Right lung (tissue), 5 donors: ENCODE results near the gene AGPS. TPM values are rescaled to one million over a fixed set of nuclear protein-coding genes. Genes with fewer than 3 reads are reported as not detected.
A peak's percentile ranks its signal among the peaks of the same experiment; 100 is the strongest.
"Not testable (repeated sequence)": the region's sequence is repeated elsewhere in the genome, so short reads cannot be mapped to it uniquely, and the experiment has no call there.

Source experiments
- DNase-seq, 2 donors: peaks; one replicate each; pipeline ENCODE4 v3.0.0-alpha.2; 2013
- polyA plus RNA-seq, 5 donors: library from polyadenylated mRNA; unstranded; fragments of 120-200 nt; gene quantifications; one replicate each; pipeline versions ENCODE4 v1.2.1 to v1.2.3, GENCODE V29; 2013; ENCODE audit warnings: inconsistent platforms in 1 of 5, low replicate concordance in 1 of 5; ENCODE audit not compliant: insufficient read length in 5 of 5, insufficient read depth in 1 of 5

Gene AGPS
- polyA plus RNA-seq, 5 donors = 20.0 to 34.9 (median 28.8) TPM

DNA sequence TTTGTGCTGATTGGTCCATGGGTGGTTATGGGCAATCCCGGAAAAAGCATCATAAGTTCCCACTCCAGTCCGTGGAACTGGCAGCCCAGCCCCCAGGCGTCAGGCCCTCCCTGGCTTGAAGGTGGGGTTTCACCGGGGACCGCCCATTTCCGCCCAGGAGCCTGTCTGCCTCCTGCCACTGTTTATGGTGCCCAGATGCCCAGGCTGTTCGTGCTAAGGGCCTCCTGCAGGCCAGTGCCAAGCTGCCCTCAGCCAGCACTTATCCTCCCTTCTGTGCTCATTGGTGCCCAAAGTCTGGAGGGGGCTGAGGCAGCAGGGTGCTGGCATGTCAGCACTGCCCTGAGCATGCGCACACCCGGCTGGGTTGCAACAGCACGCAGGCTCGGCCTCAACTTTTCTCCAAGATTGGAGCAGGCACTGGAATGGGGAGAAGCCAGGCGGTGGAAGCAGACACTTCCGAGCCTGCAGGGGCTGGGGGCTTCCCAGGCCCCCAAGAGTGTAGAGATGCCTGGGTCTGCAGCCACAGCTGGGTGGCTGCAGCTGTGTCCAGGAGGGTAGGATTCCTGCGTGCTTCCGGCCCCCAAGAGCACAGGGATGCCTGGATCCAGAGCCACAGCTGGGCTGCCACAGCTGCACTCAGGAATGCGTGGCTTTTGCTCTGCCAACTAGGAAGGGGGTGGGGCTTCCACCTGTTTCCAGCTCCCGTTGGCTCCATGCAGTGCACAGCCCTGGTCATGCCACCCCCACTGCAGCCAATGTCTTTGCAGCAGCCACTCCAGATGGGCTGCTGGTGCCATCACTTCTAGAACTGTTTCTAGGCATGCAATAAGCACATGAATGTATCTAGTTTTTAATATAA lies 74.0 kb downstream of the AGPS start:
- no peak for DNase-seq

DNA sequence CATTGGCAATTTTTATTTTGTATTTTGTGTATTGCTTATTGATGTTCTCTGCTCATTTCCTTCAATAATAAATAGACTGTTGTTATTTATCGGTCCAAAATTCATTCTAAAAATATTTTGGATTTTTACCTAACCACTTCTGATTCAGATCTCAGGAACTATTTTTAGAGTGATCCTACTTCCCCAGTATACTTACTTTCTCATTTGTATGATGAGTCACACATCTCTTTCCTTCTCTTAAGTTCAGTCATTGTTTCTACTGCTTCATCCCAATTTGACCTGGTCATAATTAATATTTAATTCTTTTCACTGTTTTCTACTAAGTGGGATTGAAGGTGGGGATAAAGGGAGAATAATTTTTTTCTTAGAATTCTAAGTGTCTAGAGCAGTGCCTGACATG lies 75.1 kb downstream of the AGPS start:
- no peak for DNase-seq

DNA sequence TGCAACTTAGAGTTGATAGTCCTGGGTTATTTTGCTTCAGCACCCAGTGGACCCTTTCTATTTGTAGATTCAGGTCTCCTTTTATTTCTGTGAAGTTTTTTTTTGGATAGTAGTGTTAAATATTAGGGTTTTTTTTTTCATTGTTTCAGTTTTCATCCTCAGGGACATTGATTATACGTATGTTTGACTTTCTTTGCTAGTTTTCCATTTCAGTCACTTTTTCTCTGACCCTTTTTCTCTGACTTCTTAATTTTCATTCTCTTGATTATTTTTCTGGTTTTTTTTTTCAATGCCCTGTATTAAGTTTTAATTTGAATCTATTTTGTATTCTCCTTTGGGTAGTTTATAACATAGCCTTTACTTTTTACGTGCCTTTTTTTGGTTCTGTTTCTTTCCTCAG lies 79.4 kb downstream of the AGPS start:
- no peak for DNase-seq

DNA sequence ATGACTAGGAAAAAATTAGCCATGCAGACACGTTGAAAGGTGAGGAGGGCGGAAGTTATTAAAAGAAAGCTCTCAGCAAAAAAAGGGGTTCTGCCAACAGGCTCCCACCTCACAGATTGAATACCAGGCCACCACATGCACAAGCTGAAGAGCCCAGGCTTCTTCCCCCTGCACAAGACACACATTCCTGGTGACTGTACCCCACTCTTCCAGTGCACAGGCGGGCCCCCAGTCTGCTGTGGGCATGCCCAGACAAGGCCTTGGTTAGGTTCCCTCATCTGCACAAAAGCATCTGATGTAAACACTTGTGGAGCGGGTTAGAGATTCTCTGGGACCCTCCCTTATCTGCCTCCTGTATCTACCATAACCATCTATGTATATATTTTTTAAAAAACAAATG lies 81.7 kb downstream of the AGPS start:
- DNase-seq = no peak

DNA sequence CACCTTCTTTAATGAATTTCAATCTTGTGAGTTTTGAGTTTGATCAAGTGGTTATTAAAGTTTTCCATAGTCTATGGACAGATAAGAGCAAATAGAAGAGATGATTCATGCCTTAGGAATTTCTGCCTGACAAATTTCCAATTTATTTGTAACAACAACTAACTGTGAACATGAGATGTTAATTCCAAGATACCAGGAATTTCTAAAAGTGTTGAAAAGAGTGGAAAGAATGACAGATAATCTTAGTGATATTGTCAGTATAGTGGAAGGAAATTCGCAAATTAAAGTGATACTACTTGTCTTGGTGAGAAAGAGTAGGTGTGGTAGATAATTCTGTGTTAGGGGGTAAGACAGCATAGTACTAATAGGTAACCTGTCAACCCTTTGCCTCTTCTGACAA lies 82.4 kb downstream of the AGPS start:
- DNase-seq = no peak

DNA sequence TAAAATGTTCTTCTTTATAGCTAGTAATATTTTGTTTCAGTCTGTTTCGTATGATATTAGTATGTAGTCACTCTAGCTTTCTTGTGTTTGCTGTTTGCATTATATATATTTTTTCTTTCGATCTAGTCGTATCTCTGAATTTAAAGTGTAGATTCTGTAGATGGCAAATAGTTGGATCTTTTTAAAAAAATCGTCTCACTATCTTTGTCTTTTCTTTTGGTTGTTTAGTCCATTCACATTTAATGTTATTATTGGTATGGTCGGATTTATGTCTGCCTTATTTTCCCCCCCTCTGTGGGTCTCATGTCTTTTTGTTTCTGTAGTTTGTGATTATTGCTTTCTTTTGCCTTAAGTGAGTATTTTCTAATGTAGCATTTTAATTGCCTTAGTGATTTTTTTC lies 84.3 kb downstream of the AGPS start:
- no peak for DNase-seq

DNA sequence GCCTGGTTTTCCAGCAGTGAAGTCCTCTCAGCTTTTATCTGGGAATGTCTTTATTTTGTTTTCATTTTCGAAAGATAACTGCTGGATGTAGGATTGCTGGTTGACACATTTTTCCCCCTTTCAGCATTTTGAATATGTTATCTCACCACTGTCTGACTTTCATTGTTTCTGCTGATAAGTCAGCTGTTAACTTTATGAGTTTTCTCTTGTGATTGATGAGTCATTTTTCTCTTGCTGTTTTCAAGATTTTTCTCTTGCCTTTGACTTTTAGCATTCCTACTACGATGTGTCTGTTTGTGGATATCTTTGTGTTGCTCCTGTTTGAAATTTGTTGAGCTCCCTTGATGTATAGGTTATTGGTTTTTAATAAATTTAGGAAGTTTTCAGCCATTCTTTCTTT lies 85.5 kb downstream of the AGPS start:
- no peak for DNase-seq

DNA sequence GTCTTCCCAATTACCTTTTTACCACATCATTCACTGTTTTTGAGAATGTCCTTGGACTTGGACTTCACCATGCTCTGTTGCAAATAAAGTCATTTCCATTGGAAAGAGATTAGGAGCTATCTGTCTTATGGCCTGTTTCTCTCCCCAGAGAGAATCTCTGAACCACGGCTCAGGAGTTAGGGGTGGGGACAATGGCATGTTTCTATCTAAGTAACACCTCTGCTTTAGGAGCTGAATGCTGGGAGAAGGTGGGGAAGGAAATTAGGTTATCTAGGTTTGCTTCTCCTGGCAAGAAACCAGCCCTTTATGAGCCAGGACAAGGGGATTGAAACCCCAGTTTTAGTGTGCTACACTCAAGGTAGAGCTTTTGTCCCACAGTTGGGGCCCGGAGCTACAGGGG lies 86.3 kb downstream of the AGPS start:
- no peak for DNase-seq

DNA sequence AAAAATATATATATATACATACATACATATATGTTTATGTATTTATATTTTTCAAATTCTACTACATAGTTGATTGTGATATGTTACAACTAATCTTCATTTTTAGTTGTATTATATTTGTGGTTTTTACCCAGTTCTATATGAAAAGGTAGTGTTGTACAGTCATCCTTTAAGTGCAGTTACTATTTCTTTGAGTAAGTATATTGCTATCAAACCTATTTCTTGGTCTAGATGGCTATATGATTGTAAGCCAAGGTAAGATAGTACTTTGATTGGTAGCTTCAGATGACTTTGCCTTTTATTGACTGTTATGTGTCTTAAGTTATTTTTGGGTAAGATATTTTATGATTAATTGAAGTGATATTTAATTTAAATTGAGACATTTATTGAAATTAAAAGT lies 89.6 kb downstream of the AGPS start:
- no peak for DNase-seq

DNA sequence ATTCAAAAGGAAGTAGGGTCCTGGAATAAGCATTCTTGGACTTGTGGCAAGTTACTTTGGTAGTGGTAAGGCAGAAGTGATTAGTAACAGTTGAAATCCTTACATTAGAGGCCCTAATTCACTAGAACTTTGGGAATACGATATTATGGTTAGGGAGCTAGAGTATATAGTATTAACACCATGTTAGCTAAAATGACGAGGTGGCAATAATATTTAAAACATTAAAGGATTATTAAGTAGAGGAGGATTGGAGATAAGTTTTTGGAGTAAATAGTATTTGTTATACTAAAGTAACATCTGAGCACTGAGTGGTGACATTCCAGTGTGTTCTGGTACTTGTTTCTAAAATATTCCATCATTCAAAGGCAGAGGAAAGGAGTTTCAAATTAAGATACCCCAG lies 91.0 kb downstream of the AGPS start:
- no peak for DNase-seq

DNA sequence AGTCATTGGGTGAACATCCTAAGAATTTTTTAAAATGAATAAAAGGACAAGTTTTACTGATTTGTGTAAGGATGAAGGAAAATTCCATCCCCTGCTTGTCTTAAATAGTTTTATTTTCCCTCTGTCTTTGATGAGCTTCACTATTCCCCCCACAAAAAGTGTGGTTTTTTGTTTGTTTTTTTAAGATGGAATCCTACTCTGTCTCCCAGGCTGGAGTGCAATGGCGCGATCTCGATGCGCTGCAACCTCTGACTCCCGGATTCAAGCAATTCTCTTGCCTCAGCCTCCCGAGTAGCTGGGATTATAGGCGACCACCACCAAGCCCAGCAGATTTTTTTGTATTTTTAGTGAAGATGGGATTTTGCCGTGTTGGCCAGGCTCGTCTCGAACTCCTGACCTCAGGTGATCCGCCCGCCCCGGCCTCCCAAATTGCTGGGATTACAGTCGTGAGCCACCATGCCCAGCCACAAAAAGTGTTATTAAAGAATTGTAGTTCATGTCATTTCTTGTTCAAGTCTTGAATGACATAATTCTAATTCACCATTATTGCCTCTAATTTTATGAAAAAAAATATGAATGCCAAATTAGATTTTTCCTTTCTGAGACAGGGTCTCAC lies 91.7 kb downstream of the AGPS start:
- DNase-seq = no peak

DNA sequence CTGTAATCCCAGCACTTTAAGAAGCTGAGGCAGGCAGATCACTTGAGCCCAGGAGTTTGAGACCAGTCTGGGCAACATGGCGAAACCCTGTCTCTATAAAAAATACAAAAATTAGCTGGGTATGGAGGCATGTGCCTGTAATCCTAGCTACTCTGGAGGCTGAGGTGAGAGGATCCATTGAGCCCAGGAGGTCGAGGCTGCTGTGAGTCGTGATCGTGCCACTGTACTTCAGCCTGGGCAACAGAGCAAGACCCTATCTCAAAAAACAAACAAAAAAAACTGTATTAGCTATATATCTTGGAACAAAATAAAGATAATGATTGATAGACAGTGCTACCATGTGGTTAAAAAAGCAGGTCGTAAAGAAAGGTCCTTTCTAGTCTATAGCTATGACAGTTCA lies 93.1 kb downstream of the AGPS start:
- DNase-seq = not testable (repeated sequence)

DNA sequence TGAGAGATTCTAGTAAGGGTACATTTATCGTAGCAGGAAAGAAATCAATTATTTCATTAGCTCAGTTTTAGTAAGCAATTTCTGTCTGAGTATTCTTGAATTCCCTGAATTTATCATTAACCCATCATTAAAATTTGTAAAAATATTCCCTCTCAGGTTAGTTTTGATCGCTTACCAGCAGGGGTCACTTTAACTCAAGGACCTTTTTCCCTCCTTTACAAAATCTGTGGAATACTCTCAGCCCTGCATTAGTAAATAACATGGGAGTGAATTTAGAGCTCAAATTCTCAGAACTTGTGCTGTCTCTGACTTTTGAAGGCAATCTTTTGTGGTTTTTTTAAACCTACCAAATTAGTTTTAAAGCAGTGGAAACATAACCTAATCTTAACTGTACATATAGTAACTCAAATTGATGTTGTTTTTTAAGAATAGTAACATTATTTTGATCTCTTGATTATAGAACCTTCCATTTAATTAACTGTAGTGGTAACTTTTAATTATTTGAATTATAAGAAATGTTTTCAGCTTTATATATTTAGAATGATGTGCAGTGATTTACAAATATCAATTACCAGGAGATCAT lies 97.2 kb downstream of the AGPS start:
- peak; percentile 26 to 45 for DNase-seq

DNA sequence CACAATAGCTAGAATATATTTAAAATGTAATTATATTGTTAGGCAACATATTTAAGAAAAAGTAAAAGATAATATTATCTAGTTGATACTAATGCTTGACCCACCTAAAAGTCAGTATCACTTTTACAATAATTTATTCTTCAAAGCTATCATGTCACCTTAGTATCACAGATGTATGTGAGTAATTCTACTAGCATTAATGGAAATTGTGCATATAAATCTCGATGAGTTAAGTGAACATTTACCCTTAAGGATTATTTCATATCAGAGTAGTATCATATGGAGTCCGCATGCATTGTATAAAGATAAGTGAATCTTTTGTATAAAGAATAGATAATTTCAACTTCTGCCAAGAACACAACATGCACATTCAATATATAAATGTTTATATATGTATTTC lies 103.4 kb downstream of the AGPS start:
- DNase-seq = no peak

DNA sequence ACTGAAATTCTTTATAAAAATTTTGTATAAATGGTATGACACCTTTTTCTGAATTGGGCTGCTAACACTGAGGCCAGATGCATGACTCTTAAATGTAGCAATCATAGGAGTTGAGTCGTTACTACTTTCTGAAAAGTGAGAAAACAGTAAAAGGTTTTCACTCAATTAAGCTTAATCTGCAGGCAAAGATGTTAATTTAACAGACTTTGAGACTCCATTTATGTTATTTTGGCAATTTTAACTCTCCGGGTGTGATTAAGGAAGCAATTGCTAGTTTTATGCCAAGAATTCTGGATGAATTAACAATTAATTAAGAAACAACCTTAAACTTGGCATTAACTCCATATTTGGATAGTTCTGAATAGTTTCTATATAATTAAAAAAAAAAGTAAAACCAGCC lies 104.3 kb downstream of the AGPS start:
- DNase-seq = no peak

DNA sequence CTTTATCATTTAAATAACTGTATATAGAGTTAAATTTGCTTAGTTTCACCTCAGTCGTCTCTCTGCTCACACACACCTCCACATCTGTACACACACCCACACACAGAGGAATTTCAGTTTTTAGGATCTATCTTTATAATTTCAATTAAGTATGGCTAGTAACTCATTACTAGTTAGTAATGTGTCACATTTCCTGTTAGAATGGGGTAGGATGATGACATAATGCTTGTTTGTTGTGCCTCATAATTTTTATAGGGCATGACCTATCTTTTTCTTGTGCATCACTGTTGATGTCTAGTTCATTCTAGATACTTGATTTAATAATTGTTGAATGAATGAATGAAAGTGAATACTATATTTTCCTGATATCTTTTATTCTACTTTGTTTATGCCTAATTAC lies 108.6 kb downstream of the AGPS start:
- DNase-seq = no peak

DNA sequence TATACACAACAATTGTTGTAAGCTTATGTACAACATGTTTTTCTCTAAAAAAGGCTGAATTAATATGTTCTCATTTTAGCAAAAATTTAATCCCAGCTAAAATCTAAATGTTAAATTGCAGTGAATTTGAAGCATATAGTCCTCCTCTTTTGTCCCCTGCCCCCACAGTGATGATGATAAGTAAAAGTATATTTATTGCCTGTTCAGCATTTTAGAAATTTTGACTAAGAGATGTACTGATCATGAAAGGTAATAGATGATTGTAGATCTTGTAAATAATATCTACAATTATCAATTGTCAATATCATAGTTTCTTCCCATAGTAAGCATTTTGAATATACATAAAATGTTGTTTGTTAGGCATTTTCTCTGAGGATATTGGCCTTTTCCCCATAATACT lies 113.9 kb downstream of the AGPS start:
- DNase-seq = no peak

DNA sequence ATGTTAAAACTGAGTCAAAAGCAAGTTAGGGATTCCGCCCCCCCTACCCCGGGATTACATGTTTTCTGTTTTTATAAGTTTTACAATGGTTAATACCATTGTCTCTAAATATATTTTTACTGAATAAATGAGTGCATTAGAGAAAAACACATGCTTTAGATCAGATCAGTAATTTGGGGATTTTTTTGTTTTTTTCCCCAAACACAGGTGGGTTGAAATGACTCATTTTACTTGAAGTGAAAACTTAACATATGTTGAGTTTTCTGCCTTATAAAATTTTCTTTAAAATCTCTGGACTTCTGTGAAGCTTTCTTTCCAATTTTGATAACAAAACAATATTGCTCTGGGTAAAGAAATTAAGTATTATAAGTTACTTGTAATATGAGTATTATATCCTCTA lies 114.4 kb downstream of the AGPS start:
- DNase-seq = no peak

DNA sequence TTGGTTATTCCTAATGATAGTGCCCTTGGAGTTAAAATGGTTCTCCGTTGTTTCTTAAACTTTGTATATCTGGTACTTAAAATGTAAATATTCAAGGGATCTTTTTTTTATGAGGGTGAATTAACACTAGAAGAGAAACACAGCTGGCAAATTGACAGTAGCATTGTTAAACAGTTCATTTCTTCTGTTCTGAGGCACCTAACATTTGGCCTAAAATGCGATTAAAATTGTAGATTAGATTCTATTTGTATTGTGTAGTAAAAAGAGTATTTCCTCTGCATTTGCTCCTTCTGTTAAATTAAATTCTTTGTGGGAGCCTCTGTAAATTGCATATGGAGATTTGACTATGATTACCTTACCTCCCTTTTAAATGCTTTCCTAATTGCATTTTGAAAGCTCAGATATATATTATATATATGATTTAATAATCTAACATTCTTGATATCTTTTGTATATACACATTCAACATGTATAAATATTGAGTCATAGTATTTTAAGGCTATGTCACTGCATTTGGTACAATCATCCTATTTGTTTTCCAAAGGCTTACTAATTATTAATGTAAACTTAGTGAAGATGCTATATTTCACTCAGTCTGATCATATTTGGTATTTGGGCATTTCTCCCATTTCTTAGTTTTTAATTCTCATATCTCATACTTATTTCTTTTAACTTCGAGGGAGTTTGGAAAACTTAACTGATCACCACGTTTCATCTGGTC lies 124.4 kb downstream of the AGPS start:
- DNase-seq = no peak

DNA sequence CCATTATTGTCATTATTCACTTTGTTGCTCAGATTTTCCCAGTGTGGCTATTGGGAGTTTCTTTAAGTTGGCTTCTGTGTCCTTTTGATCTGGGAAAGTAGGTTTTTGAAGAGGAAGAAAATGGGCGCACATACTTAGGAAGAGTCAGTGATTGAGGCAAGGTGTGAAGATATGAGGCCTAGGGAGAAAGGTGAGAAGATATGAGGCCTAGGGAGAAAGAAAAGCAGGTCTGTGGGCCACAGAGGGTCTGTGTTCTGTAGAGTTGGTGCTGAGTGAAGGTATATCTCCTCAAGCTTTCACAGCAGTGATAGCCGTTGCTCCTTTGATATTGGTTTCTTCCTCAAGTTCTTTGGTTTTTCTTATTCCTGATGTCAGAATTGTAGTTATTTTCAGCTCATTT lies 126.2 kb downstream of the AGPS start:
- no peak for DNase-seq

DNA sequence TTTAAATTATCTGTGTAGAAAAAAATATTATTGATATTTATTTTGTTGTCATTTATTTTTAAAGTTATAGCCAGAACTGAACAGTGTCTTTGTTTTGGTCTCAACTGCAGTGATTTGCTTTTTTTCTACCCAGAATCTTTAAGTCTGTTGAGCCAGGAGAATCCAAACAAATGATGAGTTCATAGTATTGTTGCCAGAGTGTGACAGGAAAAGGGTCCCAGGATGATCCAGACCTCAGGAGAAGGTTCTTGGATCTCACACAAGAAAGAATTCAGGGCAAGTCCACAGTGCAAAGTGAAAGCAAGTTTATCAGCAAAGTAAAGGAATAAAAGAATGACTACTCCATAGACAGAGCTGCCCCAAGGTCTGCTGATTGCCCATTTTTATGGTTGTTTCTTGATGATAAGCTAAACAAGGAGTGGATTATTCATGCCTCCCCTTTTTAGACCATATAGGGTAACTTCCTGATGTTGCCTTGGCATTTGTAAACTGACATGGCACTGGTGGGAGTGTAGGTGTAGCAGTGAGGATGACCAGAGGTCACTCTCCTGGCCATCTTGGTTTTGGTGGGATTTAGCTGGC lies 127.1 kb downstream of the AGPS start:
- DNase-seq = no peak

DNA sequence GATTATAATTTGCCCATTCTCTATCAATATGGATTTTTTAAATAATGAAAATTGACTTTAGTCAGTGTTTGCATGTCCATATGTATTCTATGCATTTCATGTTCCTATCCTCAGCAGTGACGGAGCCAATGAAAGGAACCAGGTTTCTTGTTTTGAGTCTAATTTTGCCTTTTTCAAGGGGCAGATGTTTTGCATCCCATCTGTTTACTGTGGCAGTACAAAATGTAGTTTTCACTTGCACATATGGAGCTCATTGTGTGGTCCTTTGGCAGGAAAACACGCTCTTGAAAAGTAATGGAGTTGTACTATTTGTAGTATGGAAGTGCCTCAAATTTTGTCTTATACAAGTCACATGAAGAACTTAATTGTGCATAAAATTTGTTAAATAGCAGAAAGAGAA lies 127.8 kb downstream of the AGPS start:
- DNase-seq = peak; percentile 56 to 63
